ENCODE data around the gene EMP1.

The EMP1 gene

GRCh38 chr12:13223941-13224340 lies 27.4 kb downstream of the EMP1 start:
- DNase-seq, result no peak

DNA sequence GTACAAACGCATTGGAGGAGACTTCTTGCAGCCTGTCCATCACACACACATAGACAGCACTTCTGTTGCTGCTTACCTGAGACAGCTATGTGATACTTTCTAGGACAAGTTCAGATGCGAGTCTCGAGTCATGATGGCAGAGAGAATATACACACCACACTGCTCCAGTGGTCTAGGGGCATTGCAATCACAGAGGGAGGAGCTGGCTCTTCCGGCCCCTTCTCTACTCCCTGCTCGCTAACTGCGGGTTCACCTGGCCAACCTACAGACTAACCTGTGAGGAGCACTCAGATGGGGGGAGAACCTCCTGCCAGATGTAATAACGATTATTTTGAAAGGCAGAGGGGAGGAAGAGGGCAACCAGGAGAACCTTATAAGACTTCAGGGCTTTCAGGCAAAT lies 30.7 kb downstream of the EMP1 start:
- DNase-seq, result no peak

GRCh38 chr12:13228579-13228978 lies 32.1 kb downstream of the EMP1 start:
- DNase-seq, result no peak

DNA sequence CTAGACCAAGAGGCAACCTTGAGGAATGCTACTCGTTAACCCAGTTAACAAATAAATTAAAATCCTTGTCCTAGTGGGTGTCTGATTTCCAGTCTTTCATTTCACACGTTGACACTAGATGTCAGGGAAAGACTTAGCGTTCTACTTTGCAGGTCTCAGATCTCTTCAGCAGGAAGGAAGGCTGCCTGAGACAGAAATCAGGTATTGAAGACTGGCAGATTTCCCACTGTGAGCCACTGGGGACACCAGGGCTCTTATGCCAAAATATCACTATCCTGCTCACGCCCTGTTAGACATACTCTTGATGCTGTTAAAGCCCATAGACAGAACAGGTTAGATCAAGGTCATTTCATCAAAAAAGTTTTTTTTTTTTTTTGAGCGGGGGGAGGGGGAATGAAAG lies 33.0 kb downstream of the EMP1 start:
- DNase-seq, result no peak

GRCh38 chr12:13230500-13230899 lies 34.0 kb downstream of the EMP1 start:
- DNase-seq, result no peak

- peak; percentile 40 for DNase-seq
Observed at GRCh38 chr12:13233830-13234641, 37.5 kb downstream of the EMP1 start.

- no peak for DNase-seq
Observed at GRCh38 chr12:13238204-13238603, 41.7 kb downstream of the EMP1 start.

- no peak for DNase-seq
Observed at GRCh38 chr12:13241833-13242488, 45.4 kb downstream of the EMP1 start.

GRCh38 chr12:13242936-13243335 lies 46.4 kb downstream of the EMP1 start:
- no peak for DNase-seq

DNA sequence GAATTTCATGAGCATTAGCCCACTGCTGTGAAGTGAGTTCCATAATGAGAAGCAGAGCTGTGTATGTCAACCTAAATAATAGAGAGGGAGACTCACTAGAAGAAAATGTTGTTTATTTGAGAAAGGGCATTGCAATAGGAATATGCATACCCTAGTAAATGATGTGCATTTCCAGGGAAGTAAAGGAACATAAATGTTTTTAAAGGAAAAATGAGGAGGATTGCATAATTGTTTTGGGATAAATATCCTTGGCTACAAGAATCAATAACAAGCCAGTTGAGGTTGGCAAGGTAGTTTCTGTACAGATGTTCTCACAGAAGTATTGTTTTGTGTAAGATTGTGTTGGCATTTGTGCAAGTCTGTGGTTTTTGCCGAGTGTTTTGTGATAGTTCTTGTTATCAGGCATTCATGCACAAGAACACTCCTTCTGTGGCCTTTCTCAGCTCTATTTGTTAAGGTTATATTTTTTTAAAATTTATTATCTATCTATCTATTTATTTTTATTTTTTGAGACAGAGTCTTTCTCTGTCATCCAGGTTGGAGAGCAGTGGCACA lies 47.1 kb downstream of the EMP1 start:
- no peak for DNase-seq

DNA sequence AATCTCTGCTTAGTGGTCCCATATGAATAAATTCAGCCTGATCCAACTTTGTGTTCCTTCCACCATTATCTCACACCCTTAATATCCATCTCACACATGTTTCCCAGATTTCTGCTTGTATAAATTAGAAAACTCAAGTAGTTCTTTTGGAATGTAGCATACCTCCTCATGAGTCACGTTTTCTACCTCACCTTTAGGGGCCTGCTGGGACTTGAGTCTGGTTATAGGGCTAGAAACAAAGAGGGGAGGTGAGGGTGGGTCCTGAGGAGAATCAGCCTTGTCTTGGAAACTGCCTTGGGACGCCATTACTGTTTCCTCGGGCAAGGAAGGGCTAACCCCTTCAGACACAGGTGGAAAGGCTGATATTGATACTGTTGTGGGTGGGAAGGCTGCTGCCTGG lies 51.1 kb downstream of the EMP1 start:
- no peak for DNase-seq

DNA sequence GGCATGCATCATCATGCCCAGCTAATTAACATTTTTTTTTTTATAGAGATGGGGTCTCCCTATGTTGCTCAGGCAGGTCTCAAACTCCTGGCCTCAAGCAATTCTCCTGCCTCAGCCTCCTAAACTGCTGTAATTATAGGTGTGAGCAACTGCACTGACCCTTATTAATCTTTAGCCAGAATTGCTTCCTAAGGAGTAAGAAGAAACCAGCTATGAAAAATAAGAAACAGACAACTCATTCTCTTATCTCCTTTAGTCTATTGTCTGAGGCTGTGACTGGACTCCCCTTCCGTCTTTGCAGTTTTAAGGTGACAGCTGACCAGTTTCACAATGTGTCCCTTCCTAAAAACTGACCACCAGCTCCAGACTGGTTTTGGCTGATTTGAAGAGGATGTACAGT lies 52.4 kb downstream of the EMP1 start:
- no peak for DNase-seq

- no peak for DNase-seq
Observed at GRCh38 chr12:13250416-13250815, 53.9 kb downstream of the EMP1 start.

GRCh38 chr12:13251521-13251920 lies 55.0 kb downstream of the EMP1 start:
- DNase-seq, result no peak

DNA sequence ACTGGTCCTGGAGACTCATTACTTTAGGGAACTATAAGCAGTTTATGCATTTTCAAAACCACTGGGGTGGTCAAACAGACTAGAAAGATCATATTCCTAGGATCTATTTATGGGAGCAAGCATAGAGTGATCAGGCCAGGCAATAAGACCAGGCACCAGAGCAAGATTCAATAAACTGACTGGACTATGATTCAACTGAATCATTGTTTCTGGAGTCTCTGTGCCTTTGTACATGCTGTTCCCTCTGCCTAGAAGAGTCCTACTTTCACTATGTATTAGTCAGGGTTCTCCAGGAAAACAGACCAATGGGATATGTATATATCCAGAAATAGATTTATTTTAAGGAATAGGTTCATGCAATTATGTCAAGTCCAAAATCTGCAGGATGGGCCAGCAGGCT lies 55.5 kb downstream of the EMP1 start:
- DNase-seq, result no peak

DNA sequence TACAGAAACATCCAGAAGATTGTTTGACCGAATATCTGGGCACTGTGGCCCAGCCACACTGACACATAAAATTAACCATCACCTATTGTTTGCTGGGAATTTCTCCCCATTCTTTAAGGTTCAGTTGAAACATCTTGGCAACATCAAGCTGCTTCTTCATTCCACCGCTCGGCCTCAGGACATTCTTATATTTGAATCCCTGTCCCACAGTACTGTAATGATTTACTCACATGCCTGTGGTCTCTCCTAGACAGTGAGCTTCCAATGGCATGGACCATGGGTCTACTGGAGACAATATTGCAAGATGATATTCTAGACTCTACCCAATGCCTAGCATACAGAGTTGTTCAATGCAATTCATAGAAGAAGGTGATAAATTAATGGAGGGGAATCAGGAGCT lies 56.1 kb downstream of the EMP1 start:
- no peak for DNase-seq

DNA sequence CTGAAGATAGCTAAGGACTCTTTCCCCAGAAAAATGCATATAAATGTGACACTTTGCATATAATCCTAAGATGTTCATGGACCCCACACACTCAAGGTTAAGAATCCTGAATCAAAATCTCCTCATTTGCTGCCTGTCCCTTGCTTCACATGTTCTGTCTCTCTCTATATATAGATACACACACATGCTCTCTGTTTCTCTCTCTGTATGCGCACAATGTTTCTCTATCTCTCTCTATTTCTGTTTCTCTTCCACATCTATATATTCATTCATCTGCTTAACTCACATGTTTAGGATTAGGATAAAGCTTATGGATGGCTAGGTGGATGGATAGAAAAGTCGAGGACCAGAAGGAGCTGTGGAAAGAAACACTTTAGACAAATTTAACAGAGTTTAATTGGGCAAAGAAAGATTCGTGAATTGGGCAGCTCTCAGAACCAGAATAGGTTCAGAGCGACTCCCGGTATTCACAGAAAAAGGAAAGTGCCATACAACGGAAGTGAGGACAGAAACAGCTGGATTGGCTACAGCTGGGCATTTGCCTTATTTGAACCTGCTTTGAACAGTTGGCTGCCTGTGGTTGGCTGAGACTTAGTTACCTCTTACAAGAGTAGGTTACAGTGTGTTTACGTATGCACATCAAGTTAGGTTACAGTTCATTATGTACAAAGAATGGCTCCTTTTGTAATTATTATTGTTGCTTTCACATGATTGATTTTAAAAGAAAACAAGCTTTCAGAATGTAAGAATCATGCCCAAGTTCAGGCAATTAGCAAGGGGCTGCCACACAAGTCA lies 57.6 kb downstream of the EMP1 start:
- no peak for DNase-seq

DNA sequence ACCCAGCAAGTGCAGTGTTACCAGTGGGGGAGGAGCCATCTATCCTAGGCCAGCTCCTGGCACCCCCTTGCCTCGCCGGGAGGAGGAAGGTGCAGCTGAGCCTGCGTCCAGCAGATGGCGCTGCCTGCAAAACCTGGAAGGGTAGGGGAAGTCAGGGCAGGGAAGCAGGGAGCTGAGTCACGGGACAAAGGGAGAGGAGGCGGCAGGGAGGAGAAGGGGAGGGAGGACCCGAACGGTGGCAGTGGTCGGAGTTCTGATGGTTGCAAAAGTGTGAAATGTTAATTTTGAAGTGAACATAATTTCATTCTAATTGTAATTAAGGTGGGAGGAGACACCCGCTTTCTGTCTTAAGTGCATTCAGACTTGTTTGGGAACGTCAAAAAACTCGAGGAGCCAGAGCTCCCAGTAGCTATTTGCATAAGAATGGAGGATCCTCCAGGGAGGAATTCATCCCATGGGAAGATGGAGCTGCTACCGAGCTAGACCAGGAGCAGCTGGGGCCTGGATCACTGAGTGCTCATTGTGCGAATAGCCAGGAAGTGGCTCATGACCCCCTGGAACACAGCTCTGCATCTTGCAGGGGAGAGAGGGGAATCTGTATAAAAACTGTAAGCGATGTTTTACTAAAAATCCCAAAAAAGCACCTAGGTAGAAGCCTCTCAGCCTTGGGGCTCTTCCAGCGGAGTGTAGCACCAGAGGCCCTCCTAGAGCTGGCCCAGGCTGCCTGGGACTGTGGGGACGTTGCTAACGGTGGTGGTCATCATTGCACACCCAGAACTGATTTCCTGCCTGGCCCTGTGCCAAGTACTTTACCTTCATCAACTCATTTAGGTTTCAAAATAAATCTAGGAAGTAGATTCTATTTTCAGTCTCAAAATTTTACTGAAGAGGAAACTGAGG lies 59.5 kb downstream of the EMP1 start:
- peak; percentile 77 for DNase-seq

DNA sequence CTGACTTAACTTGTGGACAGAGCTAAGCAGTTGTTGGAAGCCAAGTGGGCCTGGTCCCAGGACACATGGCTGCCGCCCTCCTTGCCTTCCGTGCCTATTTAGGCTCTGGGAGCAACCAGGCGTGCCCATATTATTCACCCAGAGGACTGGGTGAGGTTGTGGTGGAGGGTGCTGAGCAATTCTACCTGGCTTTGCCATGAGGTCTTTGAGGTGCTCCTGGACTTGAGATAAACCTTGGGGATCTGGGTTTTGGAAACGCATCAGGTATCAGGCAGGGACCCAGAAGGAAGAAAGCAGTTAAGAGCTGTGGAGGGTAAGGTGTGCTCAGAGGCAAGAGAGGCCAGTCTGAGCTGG lies 60.1 kb downstream of the EMP1 start:
- no peak for DNase-seq

- DNase-seq, result no peak
Observed at GRCh38 chr12:13257356-13257875, 60.9 kb downstream of the EMP1 start.

DNA sequence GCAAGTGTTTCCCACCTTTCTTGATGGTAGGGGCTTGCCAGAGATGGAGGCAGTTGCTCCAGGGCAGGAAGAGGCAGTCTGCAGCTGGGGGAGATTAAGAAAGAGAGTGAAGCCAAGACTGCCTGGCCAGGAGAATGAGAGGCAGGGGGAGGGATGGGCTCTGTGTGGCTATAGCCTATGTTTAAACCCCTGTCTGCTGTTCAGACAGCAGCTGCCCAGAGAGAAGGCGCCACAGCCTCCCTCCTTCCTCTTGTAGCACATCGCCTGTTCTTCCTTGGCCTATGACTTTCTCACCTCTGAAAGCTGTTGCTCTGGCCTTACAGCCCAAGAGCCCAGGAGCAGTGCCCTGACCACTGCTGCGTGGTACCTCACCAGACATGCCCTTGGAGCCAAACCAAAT lies 61.7 kb downstream of the EMP1 start:
- no peak for DNase-seq

- DNase-seq, result no peak
Observed at GRCh38 chr12:13258717-13259119, 62.2 kb downstream of the EMP1 start.
